ENCODE results near the gene TMEM52.

Gene TMEM52

DNA sequence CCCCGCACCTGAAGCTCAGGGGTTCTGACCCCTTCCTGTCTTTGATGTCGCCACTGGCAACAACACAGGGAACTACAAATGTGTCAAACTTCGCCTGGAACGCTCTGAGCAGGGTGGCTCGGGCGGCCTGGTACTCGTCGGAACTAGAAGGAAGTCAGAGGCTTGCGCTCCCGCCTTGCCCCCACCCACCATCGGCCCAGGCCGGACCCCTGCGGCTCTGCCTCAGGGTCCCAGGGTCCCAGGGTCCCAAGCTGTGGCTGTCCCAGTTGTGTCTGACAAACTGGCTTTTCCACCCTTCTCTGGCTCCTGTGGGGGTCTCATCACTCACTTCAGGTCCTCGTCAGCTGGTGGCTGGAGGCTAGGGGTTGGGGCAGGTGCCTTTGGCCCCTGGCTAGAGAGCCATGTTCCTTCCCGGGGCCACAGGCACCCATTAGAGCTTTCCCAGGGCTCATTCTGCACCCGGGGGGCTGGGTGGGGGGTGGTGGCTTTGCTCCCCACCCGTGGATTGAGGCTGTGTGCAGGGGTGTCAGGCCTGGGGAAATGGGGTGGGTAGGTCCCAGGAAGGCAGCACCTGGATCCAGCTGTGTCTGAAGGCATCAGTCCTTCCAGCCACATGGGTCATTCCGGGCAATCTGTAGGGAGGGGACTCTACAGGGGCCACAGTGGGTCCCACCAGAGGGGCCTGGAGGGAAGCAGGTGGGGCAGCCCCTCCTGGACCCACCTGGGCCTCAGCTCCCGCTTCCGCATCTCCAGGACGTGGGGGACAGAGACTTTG lies 8.0 kb upstream of the TMEM52 start:
- DNase-seq (ENCODE audit: low read depth) = no peak

DNA sequence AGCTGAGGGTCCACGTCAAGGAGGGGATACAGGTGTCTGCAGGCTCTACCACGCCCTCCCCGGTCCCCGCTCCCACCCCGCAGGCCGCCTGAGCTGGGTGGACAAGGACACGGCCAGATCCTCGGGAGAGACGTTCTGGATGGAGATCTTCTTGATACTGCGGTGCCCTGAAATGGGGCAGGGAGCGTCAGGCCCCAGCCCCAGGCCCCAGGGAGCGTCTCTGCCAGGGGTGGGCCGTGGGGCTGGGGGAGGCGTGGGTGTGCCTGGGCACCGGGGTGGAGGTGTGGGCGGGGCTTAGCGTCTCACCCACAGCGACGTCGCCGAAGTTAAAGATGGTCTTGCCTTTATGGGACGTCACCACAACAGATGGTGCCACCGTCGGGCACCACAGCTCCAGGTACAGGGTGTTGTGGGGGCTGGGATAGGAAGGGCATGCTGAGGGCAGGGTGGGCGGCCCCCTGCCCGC lies 7.3 kb upstream of the TMEM52 start:
- no peak for DNase-seq (ENCODE audit: low read depth)

DNA sequence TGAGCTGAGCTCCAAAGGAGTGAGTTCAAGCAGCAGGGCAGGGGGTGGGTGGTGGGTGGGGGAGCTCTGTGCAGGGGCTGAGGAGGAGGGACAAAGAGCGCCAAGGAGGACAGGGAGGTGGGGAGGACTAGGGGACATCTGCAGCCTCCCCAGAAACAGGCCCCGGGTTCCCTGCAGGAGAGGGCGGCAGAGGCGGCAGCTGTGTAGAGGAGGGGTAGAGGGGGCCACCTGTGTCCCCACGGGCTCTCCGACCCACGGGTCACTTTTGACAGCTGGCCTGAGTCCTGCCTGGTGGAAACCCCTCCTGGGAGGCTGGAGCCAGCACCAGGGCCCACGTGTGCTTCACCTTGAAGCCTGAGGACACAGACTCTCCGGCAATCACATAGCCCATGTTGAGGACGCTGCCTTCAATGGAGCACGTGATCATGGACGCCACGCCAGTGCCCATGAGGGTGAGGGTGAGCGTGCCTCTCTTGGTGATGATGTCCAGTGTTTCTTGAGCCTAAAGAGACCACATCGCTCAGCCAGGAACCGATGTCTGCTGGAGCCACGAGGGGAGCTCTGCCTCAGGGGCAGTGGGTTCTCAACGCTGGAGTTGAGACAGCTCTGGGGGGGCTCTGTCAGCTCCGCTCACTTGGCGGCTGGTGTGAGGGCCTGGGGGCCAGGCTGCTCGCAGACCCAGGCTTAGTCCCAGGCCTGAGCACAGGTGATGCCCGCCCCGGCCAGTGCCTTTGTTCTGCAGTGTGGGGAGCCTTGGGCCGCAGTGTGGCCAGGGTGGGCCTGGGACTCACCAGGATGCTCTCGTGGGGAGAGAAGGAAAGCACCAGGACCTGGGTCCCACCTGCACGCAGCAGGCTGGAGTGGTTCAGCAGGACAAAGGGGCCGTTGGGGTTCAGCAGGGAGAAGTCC lies 6.6 kb upstream of the TMEM52 start:
- no peak for DNase-seq (ENCODE audit: low read depth)

DNA sequence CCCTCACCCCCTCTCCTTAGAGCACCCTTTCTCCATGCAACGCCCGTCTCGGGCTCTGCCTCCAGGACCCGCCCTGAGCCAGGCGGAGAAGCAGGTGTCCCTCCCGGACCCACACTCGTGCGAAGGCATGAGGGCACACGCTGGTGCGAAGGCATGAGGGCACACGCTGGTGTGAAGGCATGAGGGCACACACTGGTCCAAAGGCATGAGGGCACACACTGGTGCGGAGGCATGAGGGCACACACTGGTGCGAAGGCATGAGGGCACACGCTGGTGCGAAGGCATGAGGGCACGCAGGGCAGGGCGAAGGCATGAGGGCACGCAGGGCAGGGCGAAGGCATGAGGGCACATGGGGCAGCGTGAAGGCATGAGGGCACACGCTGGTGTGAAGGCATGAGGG lies 5.8 kb upstream of the TMEM52 start:
- DNase-seq (ENCODE audit: low read depth) = no peak

DNA sequence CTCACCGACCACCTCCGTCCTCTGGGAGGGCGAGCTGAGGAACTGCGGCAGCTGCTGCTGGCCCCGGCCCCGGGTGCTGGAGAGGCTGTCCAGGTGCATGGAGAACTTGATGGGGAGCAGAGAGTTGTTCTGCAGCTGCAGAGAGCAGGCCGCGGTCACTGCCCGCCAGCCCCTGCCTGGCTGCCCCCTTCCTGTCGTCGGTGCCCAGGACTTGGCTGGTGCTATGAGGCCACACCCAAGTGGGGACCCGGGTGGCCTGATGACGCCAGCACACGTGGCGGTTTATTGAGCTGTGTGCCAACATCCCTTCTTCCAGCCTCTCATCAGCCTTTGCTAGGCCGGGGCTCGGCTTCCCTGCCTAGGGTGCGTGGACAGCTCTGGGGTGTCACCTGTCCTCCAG lies 5.3 kb upstream of the TMEM52 start:
- no peak for DNase-seq (ENCODE audit: low read depth)

DNA sequence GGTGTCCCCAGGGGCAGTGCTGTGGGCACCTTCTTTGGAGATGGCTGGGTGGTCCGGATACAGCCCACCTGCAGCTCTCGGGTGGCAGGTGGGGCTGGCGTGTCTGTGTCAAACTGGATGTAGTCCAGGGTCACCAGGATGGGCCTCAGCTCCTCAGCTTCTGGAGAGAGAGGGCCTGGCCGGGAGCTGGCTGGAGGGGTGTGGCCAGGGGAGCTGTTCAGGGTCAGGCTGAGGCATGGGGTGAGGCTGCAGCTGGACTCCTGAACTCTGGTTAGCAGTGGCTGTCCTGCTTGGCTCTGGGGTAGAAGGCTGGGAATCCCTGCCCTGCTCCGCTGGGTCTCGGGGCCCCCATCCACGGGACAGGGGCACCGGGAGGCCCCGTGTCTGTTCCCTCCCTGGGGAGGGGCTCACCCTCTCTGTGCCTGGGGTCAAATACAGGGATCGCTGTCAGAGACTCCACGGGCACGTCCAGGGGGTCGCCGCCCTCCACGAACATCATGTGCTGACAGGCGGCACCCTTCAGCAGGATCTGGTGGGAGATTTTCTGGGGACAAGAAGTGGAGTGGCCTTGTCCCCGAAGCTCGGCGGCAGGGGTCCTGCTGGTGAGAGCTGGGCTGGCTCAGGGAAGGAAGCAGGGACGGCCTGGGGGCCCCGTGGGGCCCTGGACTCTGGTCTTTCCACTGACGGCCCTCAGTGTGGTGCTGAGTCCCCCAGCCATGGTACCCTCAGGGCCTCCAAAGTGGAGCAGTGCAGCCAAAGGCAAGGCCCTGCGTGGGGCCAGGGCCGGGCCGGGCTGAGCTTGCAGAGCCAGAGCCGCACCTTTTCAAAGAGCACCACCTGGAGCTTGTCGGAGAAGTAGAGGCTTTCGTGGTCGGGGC lies 4.1 kb upstream of the TMEM52 start:
- DNase-seq (ENCODE audit: low read depth) = no peak

DNA sequence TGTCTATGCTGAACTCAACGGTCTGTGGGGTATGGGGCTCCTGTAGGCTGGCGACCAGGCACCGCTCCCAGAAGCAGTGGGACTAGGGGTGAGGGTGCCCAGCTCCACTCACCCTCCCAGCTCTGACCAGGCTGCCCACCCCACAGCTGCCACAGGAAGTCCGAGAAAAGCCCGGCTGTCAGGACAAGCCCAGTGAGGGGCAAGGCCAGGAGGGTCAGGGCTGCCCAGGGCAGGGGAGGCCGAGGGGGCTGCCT lies 3.5 kb upstream of the TMEM52 start:
- no peak for DNase-seq (ENCODE audit: low read depth)

DNA sequence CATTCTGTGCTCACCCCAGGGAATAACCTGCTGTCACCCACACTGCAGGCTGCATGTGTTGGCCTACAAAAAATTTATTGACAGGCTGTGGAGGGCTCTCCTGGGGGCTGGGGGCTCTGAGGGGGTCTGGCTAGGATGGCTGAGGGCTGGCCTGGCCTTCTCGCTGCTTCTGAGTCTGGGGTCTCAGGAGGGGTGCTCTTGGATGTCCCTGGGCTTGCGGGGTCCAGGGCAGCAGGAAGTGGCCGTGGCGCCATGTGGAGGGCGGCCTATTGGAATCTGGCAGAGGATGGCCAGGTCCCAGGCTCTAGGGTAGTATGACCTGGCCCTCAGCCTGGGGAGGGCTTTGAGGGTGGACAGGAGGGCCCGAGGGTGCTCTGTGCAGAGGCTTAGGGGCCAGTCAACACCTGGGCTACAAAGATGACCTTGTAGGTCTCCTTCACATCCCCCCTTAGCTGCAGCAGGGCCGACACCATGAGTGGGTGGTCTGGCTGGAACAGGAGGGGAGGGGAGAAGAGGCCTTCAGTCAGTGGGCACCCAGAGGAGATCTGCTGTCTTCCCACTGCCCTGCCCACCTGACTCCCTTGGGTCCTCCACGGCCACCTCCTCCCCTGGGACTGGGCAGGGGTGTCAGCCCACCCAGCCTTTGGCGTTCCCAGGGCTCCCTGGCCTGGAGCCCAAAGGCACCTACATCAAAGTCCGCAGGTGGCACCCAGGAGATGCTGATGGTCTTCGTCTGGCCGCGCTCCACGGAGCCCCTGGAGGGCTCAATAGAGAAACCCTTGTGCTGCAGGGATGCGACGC lies 3.0 kb upstream of the TMEM52 start:
- DNase-seq (ENCODE audit: low read depth) = no peak

DNA sequence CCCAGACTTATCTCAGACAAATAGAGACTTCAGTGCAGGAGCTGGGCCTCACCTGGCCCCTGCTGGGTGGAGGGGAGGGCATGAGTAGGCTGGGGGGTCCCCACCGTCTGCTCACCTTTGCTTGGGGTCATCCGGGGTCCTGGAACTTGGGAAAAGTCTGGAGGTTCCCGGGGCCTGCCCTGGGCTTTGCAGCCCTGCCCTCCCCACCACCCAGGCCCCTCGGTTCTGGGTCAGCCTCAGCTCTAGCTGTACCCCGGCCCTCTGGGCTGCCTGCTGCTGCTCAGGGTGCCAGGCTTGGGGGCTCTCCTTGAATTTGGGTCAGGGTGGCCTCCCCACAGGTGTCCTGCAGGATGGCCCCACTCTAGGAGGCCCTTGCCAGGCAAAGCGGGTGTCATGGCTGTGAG lies 2.4 kb upstream of the TMEM52 start:
- no peak for DNase-seq (ENCODE audit: low read depth)

DNA sequence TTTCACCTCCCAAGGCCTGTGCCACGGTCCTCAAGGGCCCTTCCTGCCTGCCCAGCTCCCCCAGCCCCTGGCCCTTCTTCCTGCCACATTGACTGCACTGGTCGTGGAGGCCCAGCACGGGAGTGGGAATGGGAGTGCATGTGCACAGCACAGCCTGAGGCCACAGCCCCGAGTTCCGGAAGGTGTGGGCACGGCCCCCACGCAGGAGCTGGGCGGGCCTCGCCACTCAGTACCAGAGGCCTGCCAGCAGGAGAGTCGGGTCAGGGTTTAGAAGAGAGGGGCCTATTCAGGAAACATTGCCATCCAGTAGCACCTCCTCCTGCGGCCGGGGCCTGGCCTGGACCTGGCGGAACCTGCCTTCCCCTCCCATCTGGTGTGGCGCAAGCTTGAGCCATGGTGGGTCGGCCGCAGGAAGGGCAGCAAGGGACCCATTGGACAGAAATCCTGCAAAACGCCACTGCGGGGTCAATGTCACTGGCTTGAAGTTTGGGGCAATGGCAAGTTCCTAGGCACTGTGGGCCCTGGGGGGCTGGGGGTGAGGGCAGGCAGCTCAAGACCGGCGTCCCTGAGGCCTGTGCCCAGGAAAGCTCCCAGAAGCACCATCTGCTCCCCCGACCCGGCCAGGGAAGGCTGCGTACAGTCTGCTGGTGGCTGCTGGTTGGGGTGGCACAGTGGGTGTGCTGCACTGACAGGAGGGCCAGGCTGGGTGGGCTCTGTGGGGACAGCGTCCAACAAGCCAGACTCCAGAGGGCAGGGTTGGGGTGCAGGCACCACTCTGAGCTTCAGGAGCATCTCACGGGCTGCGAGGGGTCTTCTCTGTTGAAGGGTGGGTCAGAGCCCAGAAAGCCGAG lies 1.8 kb upstream of the TMEM52 start:
- no peak for DNase-seq (ENCODE audit: low read depth)

DNA sequence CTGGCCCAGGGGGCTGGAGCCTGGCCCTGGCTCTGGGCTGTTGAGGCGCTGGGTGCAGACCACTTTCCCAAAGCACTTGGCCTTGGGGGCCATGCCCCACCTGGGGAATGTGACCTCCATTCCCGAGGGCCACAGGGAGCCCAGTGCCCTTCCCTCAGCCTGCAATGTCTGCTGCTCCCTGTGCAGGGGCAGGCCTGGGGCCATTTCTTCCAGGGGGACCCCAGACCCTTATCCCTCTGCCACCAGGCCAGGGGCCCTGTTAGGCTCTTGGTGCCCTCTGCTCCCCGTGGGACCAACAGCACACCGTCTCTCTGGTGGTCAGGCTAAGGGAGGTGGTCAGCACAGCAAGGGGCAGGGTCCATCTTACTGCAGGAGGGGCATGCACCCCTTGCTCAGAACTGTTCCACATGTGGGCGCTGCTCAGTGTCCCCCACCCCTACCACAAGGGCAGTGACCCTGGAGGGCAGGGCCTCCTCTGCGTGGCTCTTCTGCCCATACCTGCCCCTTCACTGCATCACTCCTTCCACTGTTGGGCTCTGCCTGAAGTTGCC lies 1.1 kb upstream of the TMEM52 start:
- DNase-seq (ENCODE audit: low read depth) = no peak

DNA sequence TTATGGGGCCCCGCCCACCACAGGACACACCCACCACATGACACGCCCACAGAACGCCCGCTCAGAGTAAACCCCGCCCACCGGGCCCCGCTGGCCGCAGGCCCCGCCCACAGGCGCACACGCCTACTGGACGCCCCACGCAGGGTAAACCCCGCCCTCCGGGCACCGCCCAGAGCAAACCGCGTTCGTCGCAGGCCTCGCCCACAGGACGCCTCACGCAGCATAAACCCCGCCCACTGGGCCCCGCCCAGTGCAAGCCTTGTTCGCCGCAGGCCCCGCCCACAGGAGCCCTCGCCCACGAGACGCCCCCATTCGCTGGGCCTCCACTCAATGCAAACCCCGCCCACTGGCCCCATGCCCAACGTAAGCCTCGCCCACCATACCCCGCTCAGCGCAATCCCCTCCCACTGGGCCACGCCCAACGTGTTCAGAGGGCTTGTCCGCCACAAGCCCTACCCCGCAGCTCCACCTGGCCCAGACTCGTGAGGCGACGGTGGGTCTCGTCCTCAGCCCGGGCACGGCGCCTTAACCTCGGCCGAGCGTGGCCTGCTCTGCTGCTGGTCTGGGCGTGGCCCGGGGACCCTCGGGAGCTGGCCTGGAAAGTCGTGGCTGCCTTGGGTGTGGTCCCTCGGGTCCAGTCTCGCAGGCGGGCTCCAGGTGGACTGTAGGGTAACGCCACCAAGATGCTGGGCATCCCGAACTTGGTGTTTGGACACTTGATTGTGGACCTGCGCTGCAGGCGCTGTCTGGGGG lies 401 bp upstream of the TMEM52 start:
- DNase-seq (ENCODE audit: low read depth) = peak; percentile 96

DNA sequence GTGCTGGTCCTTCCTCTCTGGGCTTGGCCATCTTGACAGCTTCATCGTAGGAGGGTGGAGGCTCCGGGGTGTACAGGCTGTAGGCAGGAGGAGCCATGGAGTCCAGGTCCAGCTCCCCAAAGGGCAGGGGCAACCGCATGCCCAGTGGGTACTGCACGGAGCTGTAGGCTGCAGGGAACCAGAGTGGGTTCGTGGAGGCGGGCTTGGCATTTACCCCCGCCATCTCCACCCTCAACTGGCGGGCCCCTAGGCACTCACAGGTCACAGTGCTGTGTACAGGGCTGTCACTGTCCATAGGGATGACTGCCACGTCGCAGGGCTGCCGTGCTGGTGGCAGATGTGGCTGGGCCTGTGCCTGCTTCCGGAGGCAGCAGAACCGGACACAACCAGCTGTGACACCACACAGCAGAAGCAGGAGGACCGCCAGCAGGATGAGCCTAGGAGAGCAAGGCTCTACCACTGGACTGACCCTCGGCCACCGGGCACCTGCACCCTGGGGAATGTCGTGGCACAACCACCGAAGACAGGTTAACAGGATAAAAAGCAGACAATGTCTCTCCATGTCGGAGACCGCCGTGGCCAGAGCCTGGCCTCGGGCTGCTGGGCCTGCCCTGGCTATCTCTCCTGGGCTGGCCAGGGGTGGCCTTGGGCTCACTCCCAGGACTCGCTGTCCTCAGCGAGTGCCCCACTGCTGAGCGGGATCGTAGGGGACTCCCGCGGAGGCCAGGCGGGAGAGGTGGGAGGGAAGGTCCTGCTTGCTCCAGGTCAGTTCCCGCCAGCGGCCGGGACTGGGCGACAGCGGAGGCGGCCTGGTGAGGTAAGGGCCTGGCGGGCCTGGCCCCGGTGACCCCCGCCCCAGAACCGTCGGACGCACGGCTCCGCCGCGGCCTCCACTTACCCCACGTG lies 831 bp downstream of the TMEM52 start:
- DNase-seq (ENCODE audit: low read depth) = no peak

DNA sequence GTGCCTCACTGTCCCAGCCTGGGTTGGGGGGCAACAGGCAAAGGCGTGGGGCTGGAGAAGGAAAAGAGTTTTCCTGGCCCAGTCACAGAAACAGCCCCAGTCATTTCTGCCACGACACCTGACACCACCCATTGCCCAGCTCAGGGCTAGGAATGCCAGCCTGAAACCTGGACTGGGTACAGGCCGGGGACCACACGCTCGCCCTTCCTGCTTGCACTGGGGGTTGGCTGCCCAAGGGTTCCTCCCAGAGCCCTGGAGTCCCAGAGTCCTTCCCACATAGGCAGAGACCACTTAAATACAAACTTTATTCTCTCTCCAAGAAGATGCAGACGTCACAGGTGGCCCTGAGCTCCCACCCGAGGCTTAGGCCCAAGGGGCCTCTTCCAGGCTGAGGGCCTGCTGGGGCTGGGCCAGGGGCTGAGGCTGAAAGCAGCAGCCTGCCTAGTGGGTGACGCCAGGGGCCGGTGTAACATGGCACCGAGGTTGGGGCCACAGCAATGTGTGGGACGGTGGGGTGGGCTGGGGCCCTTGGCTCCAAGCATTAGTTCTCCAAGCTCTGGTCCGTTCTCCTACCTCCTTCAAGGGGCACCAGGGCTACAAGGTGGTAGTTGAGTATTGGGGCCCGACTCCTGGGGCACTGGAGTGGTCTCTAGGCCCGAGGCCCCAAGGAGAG lies 1.6 kb downstream of the TMEM52 start:
- no peak for DNase-seq (ENCODE audit: low read depth)

DNA sequence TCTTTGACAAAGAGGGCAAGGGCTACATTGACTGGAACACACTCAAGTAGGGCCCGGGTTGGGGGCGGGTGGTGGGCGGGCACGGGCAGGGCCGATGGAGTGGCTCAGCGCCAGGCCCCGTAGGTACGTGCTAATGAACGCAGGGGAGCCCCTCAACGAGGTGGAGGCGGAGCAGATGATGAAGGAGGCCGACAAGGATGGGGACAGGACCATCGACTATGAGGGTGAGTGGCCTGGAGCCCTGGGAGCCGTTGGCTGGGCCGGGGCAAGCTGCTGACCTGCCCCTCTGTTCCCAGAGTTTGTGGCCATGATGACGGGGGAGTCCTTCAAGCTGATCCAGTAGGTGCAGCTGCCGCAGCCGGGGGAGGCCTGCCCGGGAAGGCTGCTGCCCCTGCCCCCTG lies 2.2 kb downstream of the TMEM52 start:
- DNase-seq (ENCODE audit: low read depth) = no peak

DNA sequence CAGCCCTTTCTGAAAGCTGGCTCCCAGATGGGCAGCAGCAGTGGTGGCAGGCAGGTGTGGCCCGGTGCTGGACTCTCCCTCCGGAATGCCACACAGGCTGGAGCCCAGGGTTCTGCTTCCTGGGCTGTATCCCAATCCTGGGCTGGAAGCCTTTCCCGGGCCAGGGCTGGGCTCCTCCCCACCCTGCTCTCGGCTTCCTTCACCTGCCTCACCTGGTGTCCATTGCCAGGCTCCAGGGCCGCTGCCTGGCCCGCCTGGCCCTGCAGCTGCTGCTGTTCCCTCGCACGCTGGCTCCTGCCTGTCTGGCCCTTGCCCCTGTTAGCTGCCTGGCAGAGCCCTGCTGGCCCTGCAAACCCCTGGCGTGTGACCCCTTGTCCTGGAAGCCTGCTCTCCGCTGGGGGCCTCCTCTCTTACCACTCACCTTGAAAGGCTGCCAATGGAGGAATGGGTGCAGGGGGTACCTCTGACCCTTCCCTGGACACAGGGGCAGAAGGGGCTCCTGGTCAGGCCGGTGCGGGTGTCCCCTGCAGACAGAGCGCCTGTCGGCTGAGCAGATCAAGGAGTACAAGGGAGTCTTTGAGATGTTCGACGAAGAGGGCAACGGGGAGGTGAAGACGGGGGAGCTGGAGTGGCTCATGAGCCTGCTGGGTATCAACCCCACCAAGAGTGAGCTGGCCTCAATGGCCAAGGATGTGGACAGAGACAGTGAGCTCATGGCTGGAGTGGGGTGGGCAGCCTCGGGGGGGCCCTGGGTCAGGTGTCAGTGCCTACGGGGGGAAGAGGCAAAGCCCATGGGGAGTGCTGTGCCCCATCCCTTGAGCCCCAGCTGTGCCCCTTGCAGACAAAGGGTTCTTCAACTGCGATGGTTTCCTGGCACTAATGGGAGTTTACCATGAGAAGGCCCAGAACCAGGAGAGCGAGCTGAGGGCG lies 2.9 kb downstream of the TMEM52 start:
- DNase-seq (ENCODE audit: low read depth) = no peak

All from EH (cell line).